GM23248 (cell line): ENCODE measurements around the gene GXYLT2. TPM values are rescaled to one million over a fixed set of nuclear protein-coding genes. Genes with fewer than 3 reads are reported as not detected.

Experiments used
- DNase-seq: peaks from one replicate; pipeline ENCODE4 v3.0.0-alpha.2; 2015
- H2AFZ ChIP-seq: fragments of 200-600 bp; sonication (generic); 2 replicates; pipeline ENCODE4 v1.6.1; 2016; ENCODE audit warnings: antibody characterized with exemption
- H3F3A ChIP-seq: fragments of 200-600 bp; sonication (generic); 2 replicates; pipeline ENCODE4 v1.6.1; 2016; ENCODE audit warnings: mild to moderate bottlenecking, antibody characterized with exemption, mixed run types; ENCODE audit not compliant: insufficient read depth
- H3K27ac ChIP-seq: fragments of 200-600 bp; sonication (generic); 2 replicates; pipeline ENCODE4 v1.5.1; 2016; ENCODE audit warnings: mild to moderate bottlenecking
- H3K27me3 ChIP-seq: fragments of 200-600 bp; sonication (generic); replicated peaks from 2 replicates; pipeline ENCODE4 v1.6.1; 2016; ENCODE audit warnings: mild to moderate bottlenecking; ENCODE audit not compliant: insufficient read depth
- H3K36me3 ChIP-seq: fragments of 200-600 bp; sonication (generic); 2 replicates; pipeline ENCODE4 v1.6.1; 2016; ENCODE audit warnings: low read depth, mild to moderate bottlenecking
- H3K4me1 ChIP-seq: fragments of 200-600 bp; sonication (generic); 2 replicates; pipeline ENCODE4 v1.6.1; 2016; ENCODE audit warnings: mild to moderate bottlenecking; ENCODE audit not compliant: insufficient read depth
- H3K4me2 ChIP-seq: fragments of 200-600 bp; sonication (generic); one replicate; pipeline ENCODE4 v1.6.1; 2016; ENCODE audit warnings: mild to moderate bottlenecking; ENCODE audit not compliant: unreplicated experiment
- H3K4me3 ChIP-seq: fragments of 200-600 bp; sonication (generic); 2 replicates; pipeline ENCODE4 v1.5.1; 2016; ENCODE audit warnings: mild to moderate bottlenecking
- H3K79me2 ChIP-seq: fragments of 200-600 bp; sonication (generic); 2 replicates; pipeline ENCODE4 v1.6.1; 2016; ENCODE audit warnings: mild to moderate bottlenecking; ENCODE audit not compliant: insufficient read depth
- H3K9ac ChIP-seq: fragments of 200-600 bp; sonication (generic); 2 replicates; pipeline ENCODE4 v1.6.1; 2016; ENCODE audit warnings: mild to moderate bottlenecking
- H3K9me2 ChIP-seq: fragments of 200-600 bp; sonication (generic); 2 replicates; pipeline ENCODE4 v1.6.1; 2016; ENCODE audit warnings: mixed run types, mild to moderate bottlenecking, moderate library complexity; ENCODE audit not compliant: insufficient read depth
- H3K9me3 ChIP-seq: fragments of 200-600 bp; sonication (generic); one replicate; pipeline ENCODE4 v1.6.1; 2017; ENCODE audit warnings: low read depth
- H4K20me1 ChIP-seq: fragments of 200-600 bp; sonication (generic); 2 replicates; pipeline ENCODE4 v1.6.0; 2016; ENCODE audit not compliant: insufficient read depth
- EZH2 ChIP-seq: fragments of 200-600 bp; sonication (generic); IDR thresholded peaks from 2 replicates; pipeline ENCODE4 v1.6.1; 2018; ENCODE audit warnings: antibody characterized with exemption, mild to moderate bottlenecking; ENCODE audit not compliant: insufficient read depth, poor library complexity, severe bottlenecking
- EZH2phosphoT487 ChIP-seq: fragments of 200-600 bp; sonication (generic); IDR thresholded peaks from 2 replicates; pipeline ENCODE4 v1.6.1; 2018; ENCODE audit warnings: antibody characterized with exemption, moderate library complexity, mild to moderate bottlenecking, low read depth; ENCODE audit not compliant: insufficient read depth
- WGBS, 2 experiments: methylation state at CpG; one replicate each; pipeline ENCODE4 v1.1.6; 2015 to 2017; ENCODE audit warnings: low lambda C conversion rate in 2 of 2, low coverage in 1 of 2; ENCODE audit errors: missing lambda C conversion rate in 2 of 2; 5-methylcytosine and 5-hydroxymethylcytosine counted together
- in situ Hi-C: fragments of 300-500 bp; cut with MboI; formaldehyde crosslinking; loops from 2 replicates; pipeline ENCODE4 v1.15.0; 2020
- polyA plus RNA-seq: library from polyadenylated mRNA; unstranded; fragments of >200 nt; fragmentation: Nextera tagmentation; extraction: Ambion mirVana; gene quantifications from 2 replicates; pipeline ENCODE4 v1.2.1, GENCODE V29; 2016
- total RNA-seq: library from RNA; depleted of rRNA; stranded (reverse); fragments of >200 nt; shearing (Covaris generic); gene quantifications from 2 replicates; pipeline ENCODE4 v1.2.3, GENCODE V29; 2014

Gene GXYLT2
- total and polyA plus RNA-seq, 2 experiments from 2014 or later: 1.2 to 13.2 TPM

DNA sequence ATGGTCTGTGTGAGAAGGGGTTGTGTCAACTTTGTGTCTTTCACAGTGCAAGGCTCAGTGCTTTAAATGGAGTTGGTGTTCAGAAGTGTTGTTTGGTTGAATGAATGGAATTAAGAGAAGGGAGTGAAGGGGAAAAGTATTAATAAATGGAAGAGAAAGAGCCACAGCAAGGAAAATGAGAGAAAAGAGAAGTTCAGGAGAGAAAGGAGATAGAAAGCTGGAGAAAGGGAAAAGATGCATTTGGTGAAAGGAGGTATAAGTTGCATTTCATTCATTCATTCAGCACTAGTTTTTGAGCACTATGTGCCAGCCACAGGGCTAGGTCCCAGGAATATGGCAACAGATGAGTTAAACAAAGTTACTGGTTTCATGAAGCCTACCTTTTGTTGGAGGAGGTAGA lies 74.5 kb downstream of the GXYLT2 start:
- H3K79me2 ChIP-seq: no peaks in the 10 kb centered on the region
- in situ Hi-C loops: no loop called here
- H3K4me3 ChIP-seq: no peak overlapping the region

DNA sequence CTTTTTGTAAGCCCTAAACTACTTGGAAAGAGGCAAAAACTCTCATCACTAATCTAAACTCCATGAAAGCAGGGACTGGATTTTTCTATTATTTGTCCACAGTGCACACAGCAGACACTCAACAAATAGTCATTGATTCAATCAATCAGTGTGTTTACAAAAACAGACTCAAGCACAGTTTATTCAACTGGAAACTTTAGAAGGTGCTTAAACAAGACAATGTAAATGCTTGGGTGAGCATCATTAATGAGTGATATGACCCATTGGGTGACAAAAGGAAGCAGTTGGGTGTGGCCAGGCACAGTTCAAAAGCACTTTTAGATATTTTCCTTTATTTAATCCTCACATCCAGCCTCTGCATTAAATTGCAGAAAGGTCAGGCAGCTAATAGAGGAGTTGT lies 76.8 kb downstream of the GXYLT2 start:
- Histone ChIP-seq H3K9ac (no peak overlapping the region), H3K36me3 (no peaks in the 10 kb centered on the region), H3K9me3 (no peaks in the 10 kb centered on the region), H3K79me2 (no peaks in the 10 kb centered on the region), H3K9me2 (no peaks in the 10 kb centered on the region), H3K4me2 (no peak overlapping the region), H3K4me3 (no peak overlapping the region), H3K27ac (no peak overlapping the region), H3K4me1 (no peaks in the 10 kb centered on the region), H2AFZ (no peak overlapping the region), H4K20me1 (no peaks in the 10 kb centered on the region), H3K27me3 (no peaks in the 10 kb centered on the region), H3F3A (no peaks in the 10 kb centered on the region)
- TF ChIP-seq EZH2: no peak
- no peak for TF ChIP-seq EZH2phosphoT487
- in situ Hi-C loops: no loop called here
- no peak for DNase-seq

More for the DNA sequence above, 74.5 kb downstream of the GXYLT2 start:
- H3K4me2 ChIP-seq: no peak overlapping the region
- H3K27ac ChIP-seq: no peak overlapping the region
- no peak overlapping the region for H2AFZ ChIP-seq
- H3K36me3 ChIP-seq: no peaks in the 10 kb centered on the region
- H3F3A ChIP-seq: no peaks in the 10 kb centered on the region
- no peaks in the 10 kb centered on the region for H3K27me3 ChIP-seq
- no peaks in the 10 kb centered on the region for H3K4me1 ChIP-seq
- H3K9me3 ChIP-seq: no peaks in the 10 kb centered on the region
- H3K9ac ChIP-seq: no peak overlapping the region
- no peak for TF ChIP-seq EZH2
- TF ChIP-seq EZH2phosphoT487: no peak
- no peaks in the 10 kb centered on the region for H3K9me2 ChIP-seq
- no peak for DNase-seq
- H4K20me1 ChIP-seq: no peaks in the 10 kb centered on the region

DNA sequence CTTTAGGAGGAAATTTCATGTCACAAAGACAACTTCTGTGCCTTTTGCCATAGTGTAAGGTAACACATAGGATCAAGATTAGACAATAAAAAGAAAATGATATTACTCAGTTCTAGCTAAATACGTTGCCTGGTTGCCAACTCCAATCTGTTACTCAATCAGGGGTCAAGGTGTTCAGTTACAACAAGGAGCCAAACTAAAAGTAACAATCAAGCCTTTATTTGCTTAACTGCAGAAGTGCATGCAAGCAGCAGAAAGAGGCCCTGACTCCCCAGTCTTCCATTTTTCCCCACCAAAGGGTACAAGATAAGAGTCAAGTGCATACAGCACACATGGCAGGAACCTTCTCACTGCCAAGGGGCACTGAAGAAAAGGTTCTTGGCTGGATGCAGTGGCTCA lies 80.4 kb downstream of the GXYLT2 start:
- in situ Hi-C loops: no loop called here
- no peaks in the 10 kb centered on the region for H3K9me2 ChIP-seq
- WGBS, 2 experiments: 96 to 100% methylated on average over 1 of the region's 1 CpG
- no peaks in the 10 kb centered on the region for H3K79me2 ChIP-seq
- no peak overlapping the region for H3K9ac ChIP-seq
- no peaks in the 10 kb centered on the region for H3K9me3 ChIP-seq
- H3K36me3 ChIP-seq: no peaks in the 10 kb centered on the region
- H3K27ac ChIP-seq: no peak overlapping the region
- TF ChIP-seq EZH2: no peak
- H3K4me3 ChIP-seq: no peak overlapping the region
- H3F3A ChIP-seq: no peaks in the 10 kb centered on the region
- H2AFZ ChIP-seq: no peak overlapping the region
- H3K4me2 ChIP-seq: no peak overlapping the region
- H4K20me1 ChIP-seq: no peaks in the 10 kb centered on the region
- H3K27me3 ChIP-seq: no peaks in the 10 kb centered on the region
- no peak for DNase-seq
- no peaks in the 10 kb centered on the region for H3K4me1 ChIP-seq

DNA sequence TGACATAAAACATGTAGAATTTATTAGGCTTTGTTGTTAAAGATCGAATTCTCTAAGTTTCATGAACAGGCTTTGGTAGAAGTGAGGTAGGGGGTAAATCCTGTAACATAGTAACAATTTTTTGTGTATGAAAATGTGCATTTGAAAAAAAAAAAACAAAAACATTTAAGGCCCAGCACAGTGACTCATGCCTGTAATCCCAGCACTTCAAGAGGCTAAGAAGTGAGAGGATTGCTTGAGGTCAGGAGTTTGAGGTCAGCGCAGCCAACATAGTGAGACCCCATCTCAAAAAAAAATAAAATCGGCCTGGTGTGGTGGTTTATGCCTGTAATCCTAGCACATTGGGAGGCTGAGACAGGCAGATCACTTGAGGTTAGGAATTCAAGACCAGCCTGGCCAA lies 81.9 kb downstream of the GXYLT2 start:
- WGBS, 2 experiments: 82 to 93% methylated on average over 3 of the region's 3 CpGs
- Histone ChIP-seq H3K27ac (no peak overlapping the region), H3K4me1 (no peaks in the 10 kb centered on the region), H3F3A (no peaks in the 10 kb centered on the region), H2AFZ (no peak overlapping the region), H3K9me2 (no peaks in the 10 kb centered on the region), H4K20me1 (no peaks in the 10 kb centered on the region), H3K4me2 (no peak overlapping the region), H3K36me3 (no peaks in the 10 kb centered on the region), H3K27me3 (no peaks in the 10 kb centered on the region), H3K9ac (no peak overlapping the region), H3K9me3 (no peaks in the 10 kb centered on the region), H3K4me3 (no peak overlapping the region), H3K79me2 (no peaks in the 10 kb centered on the region)
- in situ Hi-C loops: no loop called here
- peak; percentile 27 for DNase-seq
- TF ChIP-seq EZH2: no peak
- no peak for TF ChIP-seq EZH2phosphoT487

DNA sequence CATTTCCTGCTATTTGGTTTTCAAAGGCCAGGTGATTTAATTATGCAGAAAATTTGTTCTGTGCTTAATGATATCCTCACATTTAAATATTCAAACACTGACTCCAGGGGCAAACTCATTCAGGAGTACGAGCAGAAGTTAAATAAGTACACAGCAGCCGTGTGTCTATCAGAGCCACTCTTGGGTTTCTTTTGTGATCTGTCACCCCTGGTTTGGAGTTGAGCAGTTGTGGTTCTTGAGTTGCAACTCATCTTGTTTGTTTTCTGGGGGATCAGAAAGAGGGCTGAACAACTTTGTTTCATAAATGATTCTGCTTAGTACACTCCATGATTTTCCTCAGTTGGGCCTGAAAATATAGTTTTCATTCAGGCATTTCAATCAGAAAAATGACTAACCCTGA lies 83.1 kb downstream of the GXYLT2 start:
- in situ Hi-C loops: no loop called here
- Histone ChIP-seq H3K27me3 (no peaks in the 10 kb centered on the region), H3K4me3 (no peak overlapping the region), H4K20me1 (no peaks in the 10 kb centered on the region), H3K9me2 (no peaks in the 10 kb centered on the region), H3K9me3 (no peaks in the 10 kb centered on the region), H3K4me2 (no peak overlapping the region), H2AFZ (no peak overlapping the region), H3K4me1 (peaks cover under 1% of the 10 kb centered on the region), H3K79me2 (no peaks in the 10 kb centered on the region), H3K36me3 (no peaks in the 10 kb centered on the region), H3K27ac (no peak overlapping the region), H3K9ac (no peak overlapping the region), H3F3A (peaks cover 5% of the 10 kb centered on the region; the same call in 1 of the 2 replicates)
- DNase-seq: no peak
- 85 to 86% methylated on average over 2 of the region's 2 CpGs for WGBS, 2 experiments
- TF ChIP-seq EZH2phosphoT487: no peak
- no peak for TF ChIP-seq EZH2
